Measurements from ENCODE around the gene LYL1.

GRCh38 chr19:13097463-13098258 lies 5.0 kb downstream of the LYL1 start:
- TF ChIP-seq CTCF (IDR thresholded peaks at IDR 0.05): no peak
- no peak for TF ChIP-seq POLR2A (IDR thresholded peaks at IDR 0.05)
